Astrocyte of the spinal cord (primary cell): ENCODE results near the gene COG5.
"Not testable (repeated sequence)": the region's sequence is repeated elsewhere in the genome, so short reads cannot be mapped to it uniquely, and the experiment has no call there.

Experiments
- DNase-seq: peaks from one replicate; pipeline ENCODE4 v3.0.0; 2011; ENCODE audit warnings: low read depth, low spot score
- H3K4me3 ChIP-seq: 2 replicates; pipeline ENCODE4 v1.5.1; 2011; ENCODE audit warnings: low read depth, mild to moderate bottlenecking, low read length, moderate library complexity
- in situ Hi-C: cut with HindIII; loops from 2 replicates; pipeline ENCODE4 v1.10.0; 2017; ENCODE audit warnings: low sequenced_read_pairs
- TF ChIP-seq, protein P1 (sequence below): IDR thresholded peaks from 2 replicates; pipeline ENCODE4 v1.5.1; 2012; ENCODE audit warnings: low read depth, mild to moderate bottlenecking, low read length, inconsistent platforms

Gene COG5

GRCh38 chr7:107544848-107545591 lies 18.7 kb downstream of the COG5 start:
- no peak for DNase-seq
- H3K4me3 ChIP-seq = no peak overlapping the region
- in situ Hi-C loops = no loop called here
- TF ChIP-seq, protein P1, sequence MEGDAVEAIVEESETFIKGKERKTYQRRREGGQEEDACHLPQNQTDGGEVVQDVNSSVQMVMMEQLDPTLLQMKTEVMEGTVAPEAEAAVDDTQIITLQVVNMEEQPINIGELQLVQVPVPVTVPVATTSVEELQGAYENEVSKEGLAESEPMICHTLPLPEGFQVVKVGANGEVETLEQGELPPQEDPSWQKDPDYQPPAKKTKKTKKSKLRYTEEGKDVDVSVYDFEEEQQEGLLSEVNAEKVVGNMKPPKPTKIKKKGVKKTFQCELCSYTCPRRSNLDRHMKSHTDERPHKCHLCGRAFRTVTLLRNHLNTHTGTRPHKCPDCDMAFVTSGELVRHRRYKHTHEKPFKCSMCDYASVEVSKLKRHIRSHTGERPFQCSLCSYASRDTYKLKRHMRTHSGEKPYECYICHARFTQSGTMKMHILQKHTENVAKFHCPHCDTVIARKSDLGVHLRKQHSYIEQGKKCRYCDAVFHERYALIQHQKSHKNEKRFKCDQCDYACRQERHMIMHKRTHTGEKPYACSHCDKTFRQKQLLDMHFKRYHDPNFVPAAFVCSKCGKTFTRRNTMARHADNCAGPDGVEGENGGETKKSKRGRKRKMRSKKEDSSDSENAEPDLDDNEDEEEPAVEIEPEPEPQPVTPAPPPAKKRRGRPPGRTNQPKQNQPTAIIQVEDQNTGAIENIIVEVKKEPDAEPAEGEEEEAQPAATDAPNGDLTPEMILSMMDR = no peak

DNA sequence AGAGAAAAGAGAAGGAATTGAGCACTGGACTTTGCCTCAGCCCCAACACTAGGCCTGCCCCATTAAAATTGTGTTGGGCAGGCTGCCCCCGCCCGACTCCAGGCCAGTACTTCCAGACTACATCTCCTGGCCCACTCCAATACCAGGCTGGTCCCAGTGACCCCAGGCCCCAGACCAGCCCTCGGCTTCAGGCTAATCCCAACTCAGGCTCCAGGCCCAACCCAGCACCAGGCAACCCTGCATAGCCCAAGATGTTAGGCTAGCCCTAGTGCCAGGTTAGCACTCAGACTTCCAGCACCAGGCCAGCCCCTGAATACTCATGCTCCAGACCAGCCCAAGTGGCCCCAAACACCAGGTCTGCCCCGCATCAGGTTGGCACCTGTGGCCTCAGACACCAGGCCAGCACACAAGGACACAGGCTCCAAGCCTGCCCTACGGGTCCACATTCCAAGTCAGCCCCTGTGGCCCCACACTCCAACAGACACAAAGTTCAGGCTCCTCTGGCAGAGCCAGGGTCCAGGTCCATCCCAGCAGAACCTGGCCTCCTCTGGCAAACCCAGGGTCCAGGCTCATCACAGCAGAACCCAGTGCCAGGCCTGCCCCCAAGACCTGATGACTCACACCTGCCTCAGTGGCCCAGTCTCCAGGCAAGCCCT lies 20.3 kb downstream of the COG5 start:
- no peak for DNase-seq
- TF ChIP-seq, protein P1 = no peak
- no peak overlapping the region for H3K4me3 ChIP-seq
- in situ Hi-C loops = no loop called here

- TF ChIP-seq, protein P1 = no peak
- H3K4me3 ChIP-seq = no peak overlapping the region
- no peak for DNase-seq
- in situ Hi-C loops = no loop called here
Observed at GRCh38 chr7:107538001-107538400, 25.7 kb downstream of the COG5 start.

- in situ Hi-C loops, H3K4me3 ChIP-seq, DNase-seq: not testable (repeated sequence)
Observed at GRCh38 chr7:107537228-107537627, 26.5 kb downstream of the COG5 start.

DNA sequence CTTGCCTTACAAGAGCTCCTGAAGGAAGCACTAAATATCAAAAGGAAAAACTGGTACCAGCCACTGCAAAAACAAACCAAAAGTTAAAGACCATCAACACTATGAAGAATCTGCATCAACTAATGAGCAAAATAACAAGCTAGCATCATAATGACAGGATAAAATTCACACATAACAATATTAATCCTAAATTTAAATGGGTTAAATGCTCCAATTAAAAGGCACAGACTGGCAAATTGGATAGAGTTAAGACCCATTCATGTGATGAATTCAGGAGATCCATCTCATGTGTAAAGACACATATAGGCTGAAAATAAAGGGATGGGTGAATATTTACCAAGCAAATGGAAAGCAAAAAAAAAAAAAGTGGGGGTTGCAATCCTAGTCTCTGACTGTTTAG lies 29.6 kb downstream of the COG5 start:
- H3K4me3 ChIP-seq = no peak overlapping the region
- no peak for DNase-seq
- TF ChIP-seq, protein P1 = no peak
- in situ Hi-C loops = no loop called here

GRCh38 chr7:107530751-107531150 lies 33.0 kb downstream of the COG5 start:
- TF ChIP-seq, protein P1 = no peak
- no peak overlapping the region for H3K4me3 ChIP-seq
- DNase-seq = no peak
- in situ Hi-C loops = no loop called here

DNA sequence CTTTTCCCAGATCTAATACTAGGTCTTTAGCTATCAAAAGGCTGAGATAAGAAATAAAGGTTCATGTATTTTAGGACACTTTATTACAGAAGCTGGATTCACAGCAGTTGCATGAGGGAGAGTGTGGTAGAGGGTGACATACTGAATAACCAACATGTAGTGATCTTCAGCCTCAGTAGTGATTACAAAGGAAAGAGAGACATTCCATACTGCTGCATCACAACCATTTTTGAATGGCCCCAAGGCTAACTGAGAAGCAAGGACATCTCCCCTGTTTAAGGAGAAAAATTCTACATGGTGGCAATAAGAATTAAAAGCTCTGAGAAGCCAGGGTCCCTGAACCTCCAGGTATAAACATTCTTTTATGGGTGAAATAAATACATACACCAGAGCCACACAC lies 35.3 kb downstream of the COG5 start:
- DNase-seq = peak; percentile 65
- no peak overlapping the region for H3K4me3 ChIP-seq
- in situ Hi-C loops = no loop called here
- TF ChIP-seq, protein P1 = no peak
